HepG2 (cell line): ENCODE data around the gene BHMT. TPM values are rescaled to one million over a fixed set of nuclear protein-coding genes. Genes with fewer than 3 reads are reported as not detected.

Source experiments
- GFI1 ChIP-seq: sonication (generic); formaldehyde crosslinking; IDR thresholded peaks from 2 replicates; pipeline ENCODE4 v1.5.0; 2020; ENCODE audit warnings: missing genetic modification reagents, mild to moderate bottlenecking, borderline replicate concordance
- HMG20A ChIP-seq: IDR thresholded peaks from 2 replicates; pipeline ENCODE4 v1.6.1; 2016; ENCODE audit warnings: borderline replicate concordance
- NR2F2 ChIP-seq: IDR thresholded peaks from 2 replicates; pipeline ENCODE4 v1.6.1; 2012; ENCODE audit warnings: low read depth, inconsistent platforms, borderline replicate concordance
- PHB2 ChIP-seq: fragments of 450-650 bp; IDR thresholded peaks from 2 replicates; pipeline ENCODE4 v1.6.1; 2018; ENCODE audit not compliant: partially characterized antibody
- SRY ChIP-seq: sonication (generic); formaldehyde crosslinking; IDR thresholded peaks from 2 replicates; pipeline ENCODE4 v1.8.0; 2022; ENCODE audit warnings: mild to moderate bottlenecking, missing genetic modification reagents
- ZNF296 ChIP-seq: sonication (generic); formaldehyde crosslinking; conservative IDR thresholded peaks from 2 replicates; pipeline ENCODE4 v1.5.0; 2020; ENCODE audit warnings: mild to moderate bottlenecking, missing genetic modification reagents
- polyA plus RNA-seq, 8 experiments: library from polyadenylated mRNA; depleted of rRNA in 3 of 8; stranded (reverse) in 7 of 8; unstranded in 1 of 8; fragments of >200 nt; fragmentation: Illumina TruSeq in 4 of 8; extraction: Trizol in 4 of 8; gene quantifications; 2 replicates each; pipeline versions ENCODE4 v1.2.1 to v1.2.3, GENCODE V29; 2011 to 2016; ENCODE audit warnings: low read depth in 4 of 8, missing spikeins in 1 of 8, mixed read lengths in 1 of 8; ENCODE audit not compliant: insufficient read depth in 1 of 8
- total RNA-seq, 5 experiments: library from RNA; depleted of rRNA; stranded (reverse); fragments of >200 nt; fragmentation: Illumina TruSeq; extraction: Trizol; gene quantifications; 2 replicates each; pipeline ENCODE4 v1.2.3, GENCODE V29; 2016; ENCODE audit warnings: low read depth in 1 of 5
- TF ChIP-seq, protein P1 (sequence below): sonication (generic); formaldehyde crosslinking; IDR thresholded peaks from 2 replicates; pipeline ENCODE4 v1.4.0; 2020; ENCODE audit warnings: missing genetic modification reagents
- TF ChIP-seq, protein P2 (sequence below): sonication (generic); formaldehyde crosslinking; IDR thresholded peaks from 2 replicates; pipeline ENCODE4 v1.4.0; 2020; ENCODE audit warnings: missing genetic modification reagents
- TF ChIP-seq, protein P3 (sequence below): sonication (generic); formaldehyde crosslinking; conservative IDR thresholded peaks from 2 replicates; pipeline ENCODE4 v1.4.0; 2020; ENCODE audit warnings: mild to moderate bottlenecking, missing genetic modification reagents, moderate library complexity
- TF ChIP-seq, protein P4 (sequence below): sonication (generic); formaldehyde crosslinking; IDR thresholded peaks from 2 replicates; pipeline ENCODE4 v1.4.0; 2020; ENCODE audit warnings: missing genetic modification reagents, mild to moderate bottlenecking, borderline replicate concordance
- TF ChIP-seq, protein P5 (sequence below): sonication (generic); formaldehyde crosslinking; IDR thresholded peaks from 2 replicates; pipeline ENCODE4 v1.4.0; 2020; ENCODE audit warnings: missing genetic modification reagents, mild to moderate bottlenecking, borderline replicate concordance

BHMT gene
- total and polyA plus RNA-seq, 2 of the 13 experiments (the other 11 are each of a cell fraction or from before 2014, with no cell fraction given) = 0.40 to 6.4 TPM

DNA sequence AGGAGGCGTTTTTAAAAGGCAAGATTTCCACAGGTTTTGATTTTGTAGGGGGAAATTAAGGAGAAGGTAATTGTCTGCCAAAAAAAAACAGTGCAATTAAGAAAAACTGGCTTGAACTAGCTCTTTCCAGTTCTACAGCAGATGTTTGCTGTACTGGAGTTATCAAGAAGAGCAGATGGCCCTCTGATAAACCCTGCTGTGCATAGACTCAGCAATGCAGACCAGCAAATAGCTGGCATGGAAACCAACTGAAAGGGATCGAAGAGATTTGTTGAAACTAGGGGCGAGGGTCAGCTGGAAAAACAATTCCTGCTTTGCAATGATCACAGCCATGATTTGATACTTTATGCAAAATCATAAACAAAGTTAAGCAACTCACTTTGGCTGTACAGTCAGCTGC is 17.8 kb upstream of the BHMT start (continued):
- TF ChIP-seq, protein P1, sequence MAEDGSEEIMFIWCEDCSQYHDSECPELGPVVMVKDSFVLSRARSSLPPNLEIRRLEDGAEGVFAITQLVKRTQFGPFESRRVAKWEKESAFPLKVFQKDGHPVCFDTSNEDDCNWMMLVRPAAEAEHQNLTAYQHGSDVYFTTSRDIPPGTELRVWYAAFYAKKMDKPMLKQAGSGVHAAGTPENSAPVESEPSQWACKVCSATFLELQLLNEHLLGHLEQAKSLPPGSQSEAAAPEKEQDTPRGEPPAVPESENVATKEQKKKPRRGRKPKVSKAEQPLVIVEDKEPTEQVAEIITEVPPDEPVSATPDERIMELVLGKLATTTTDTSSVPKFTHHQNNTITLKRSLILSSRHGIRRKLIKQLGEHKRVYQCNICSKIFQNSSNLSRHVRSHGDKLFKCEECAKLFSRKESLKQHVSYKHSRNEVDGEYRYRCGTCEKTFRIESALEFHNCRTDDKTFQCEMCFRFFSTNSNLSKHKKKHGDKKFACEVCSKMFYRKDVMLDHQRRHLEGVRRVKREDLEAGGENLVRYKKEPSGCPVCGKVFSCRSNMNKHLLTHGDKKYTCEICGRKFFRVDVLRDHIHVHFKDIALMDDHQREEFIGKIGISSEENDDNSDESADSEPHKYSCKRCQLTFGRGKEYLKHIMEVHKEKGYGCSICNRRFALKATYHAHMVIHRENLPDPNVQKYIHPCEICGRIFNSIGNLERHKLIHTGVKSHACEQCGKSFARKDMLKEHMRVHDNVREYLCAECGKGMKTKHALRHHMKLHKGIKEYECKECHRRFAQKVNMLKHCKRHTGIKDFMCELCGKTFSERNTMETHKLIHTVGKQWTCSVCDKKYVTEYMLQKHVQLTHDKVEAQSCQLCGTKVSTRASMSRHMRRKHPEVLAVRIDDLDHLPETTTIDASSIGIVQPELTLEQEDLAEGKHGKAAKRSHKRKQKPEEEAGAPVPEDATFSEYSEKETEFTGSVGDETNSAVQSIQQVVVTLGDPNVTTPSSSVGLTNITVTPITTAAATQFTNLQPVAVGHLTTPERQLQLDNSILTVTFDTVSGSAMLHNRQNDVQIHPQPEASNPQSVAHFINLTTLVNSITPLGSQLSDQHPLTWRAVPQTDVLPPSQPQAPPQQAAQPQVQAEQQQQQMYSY = 0 out of 2 replicates have a peak, but pooled peaks have one; percentile 21
- TF ChIP-seq HMG20A (CRISPR knock-in tag) = no peak
- TF ChIP-seq, protein P2, sequence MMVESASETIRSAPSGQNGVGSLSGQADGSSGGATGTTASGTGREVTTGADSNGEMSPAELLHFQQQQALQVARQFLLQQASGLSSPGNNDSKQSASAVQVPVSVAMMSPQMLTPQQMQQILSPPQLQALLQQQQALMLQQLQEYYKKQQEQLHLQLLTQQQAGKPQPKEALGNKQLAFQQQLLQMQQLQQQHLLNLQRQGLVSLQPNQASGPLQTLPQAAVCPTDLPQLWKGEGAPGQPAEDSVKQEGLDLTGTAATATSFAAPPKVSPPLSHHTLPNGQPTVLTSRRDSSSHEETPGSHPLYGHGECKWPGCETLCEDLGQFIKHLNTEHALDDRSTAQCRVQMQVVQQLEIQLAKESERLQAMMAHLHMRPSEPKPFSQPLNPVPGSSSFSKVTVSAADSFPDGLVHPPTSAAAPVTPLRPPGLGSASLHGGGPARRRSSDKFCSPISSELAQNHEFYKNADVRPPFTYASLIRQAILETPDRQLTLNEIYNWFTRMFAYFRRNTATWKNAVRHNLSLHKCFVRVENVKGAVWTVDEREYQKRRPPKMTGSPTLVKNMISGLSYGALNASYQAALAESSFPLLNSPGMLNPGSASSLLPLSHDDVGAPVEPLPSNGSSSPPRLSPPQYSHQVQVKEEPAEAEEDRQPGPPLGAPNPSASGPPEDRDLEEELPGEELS (CRISPR knock-in tag) = peak; percentile 65
- TF ChIP-seq ZNF296 (CRISPR knock-in tag) = no peak
- TF ChIP-seq NR2F2 = peak; percentile 62; the same call in 1 of the 2 replicates
- no peak for TF ChIP-seq SRY (CRISPR knock-in tag)
- TF ChIP-seq, protein P3, sequence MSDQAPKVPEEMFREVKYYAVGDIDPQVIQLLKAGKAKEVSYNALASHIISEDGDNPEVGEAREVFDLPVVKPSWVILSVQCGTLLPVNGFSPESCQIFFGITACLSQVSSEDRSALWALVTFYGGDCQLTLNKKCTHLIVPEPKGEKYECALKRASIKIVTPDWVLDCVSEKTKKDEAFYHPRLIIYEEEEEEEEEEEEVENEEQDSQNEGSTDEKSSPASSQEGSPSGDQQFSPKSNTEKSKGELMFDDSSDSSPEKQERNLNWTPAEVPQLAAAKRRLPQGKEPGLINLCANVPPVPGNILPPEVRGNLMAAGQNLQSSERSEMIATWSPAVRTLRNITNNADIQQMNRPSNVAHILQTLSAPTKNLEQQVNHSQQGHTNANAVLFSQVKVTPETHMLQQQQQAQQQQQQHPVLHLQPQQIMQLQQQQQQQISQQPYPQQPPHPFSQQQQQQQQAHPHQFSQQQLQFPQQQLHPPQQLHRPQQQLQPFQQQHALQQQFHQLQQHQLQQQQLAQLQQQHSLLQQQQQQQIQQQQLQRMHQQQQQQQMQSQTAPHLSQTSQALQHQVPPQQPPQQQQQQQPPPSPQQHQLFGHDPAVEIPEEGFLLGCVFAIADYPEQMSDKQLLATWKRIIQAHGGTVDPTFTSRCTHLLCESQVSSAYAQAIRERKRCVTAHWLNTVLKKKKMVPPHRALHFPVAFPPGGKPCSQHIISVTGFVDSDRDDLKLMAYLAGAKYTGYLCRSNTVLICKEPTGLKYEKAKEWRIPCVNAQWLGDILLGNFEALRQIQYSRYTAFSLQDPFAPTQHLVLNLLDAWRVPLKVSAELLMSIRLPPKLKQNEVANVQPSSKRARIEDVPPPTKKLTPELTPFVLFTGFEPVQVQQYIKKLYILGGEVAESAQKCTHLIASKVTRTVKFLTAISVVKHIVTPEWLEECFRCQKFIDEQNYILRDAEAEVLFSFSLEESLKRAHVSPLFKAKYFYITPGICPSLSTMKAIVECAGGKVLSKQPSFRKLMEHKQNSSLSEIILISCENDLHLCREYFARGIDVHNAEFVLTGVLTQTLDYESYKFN = peak; percentile 83
- no peak for TF ChIP-seq PHB2
- TF ChIP-seq, protein P4, sequence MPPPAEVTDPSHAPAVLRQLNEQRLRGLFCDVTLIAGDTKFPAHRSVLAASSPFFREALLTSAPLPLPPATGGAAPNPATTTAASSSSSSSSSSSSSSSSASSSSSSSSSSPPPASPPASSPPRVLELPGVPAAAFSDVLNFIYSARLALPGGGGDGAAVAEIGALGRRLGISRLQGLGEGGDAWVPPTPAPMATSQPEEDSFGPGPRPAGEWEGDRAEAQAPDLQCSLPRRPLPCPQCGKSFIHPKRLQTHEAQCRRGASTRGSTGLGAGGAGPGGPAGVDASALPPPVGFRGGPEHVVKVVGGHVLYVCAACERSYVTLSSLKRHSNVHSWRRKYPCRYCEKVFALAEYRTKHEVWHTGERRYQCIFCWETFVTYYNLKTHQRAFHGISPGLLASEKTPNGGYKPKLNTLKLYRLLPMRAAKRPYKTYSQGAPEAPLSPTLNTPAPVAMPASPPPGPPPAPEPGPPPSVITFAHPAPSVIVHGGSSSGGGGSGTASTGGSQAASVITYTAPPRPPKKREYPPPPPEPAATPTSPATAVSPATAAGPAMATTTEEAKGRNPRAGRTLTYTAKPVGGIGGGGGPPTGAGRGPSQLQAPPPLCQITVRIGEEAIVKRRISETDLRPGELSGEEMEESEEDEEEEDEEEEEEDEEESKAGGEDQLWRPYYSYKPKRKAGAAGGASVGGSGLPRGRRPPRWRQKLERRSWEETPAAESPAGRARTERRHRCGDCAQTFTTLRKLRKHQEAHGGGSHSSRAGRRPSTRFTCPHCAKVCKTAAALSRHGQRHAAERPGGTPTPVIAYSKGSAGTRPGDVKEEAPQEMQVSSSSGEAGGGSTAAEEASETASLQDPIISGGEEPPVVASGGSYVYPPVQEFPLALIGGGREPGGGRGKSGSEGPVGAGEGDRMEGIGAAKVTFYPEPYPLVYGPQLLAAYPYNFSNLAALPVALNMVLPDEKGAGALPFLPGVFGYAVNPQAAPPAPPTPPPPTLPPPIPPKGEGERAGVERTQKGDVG (CRISPR knock-in tag) = no peak
- TF ChIP-seq GFI1 = peak; percentile 74; the same call in 1 of the 2 replicates
- TF ChIP-seq, protein P5, sequence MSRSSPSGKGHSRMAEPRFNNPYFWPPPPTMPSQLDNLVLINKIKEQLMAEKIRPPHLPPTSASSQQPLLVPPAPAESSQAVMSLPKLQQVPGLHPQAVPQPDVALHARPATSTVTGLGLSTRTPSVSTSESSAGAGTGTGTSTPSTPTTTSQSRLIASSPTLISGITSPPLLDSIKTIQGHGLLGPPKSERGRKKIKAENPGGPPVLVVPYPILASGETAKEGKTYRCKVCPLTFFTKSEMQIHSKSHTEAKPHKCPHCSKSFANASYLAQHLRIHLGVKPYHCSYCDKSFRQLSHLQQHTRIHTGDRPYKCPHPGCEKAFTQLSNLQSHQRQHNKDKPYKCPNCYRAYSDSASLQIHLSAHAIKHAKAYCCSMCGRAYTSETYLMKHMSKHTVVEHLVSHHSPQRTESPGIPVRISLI (CRISPR knock-in tag) = peak; percentile 56; the same call in 1 of the 2 replicates
